ENCODE results near the gene DCXR.

The DCXR gene

GRCh38 chr17:82012640-82013295 is 24.7 kb downstream of the DCXR start:
- no peak overlapping the region for H3K27ac ChIP-seq (ENCODE audit: low read depth, low read length)
- H3K36me3 ChIP-seq (ENCODE audit: control insufficient read depth in 5 of 5, insufficient read depth in 5 of 5, low read length in 5 of 5) = peaks cover 0 to 37% (median 12%) of the 10 kb centered on the region in 5 donors
- no peak overlapping the region for H3K4me3 ChIP-seq (ENCODE audit: low read depth in 1 of 5, low read length in 5 of 5)
- no peaks in the 10 kb centered on the region for H3K4me1 ChIP-seq (ENCODE audit: control insufficient read depth in 5 of 5, insufficient read depth in 5 of 5, low read length in 5 of 5)
- H3K9me3 ChIP-seq (ENCODE audit: control insufficient read depth in 5 of 5, low read length in 5 of 5) = no peaks in the 10 kb centered on the region
- H3K9ac ChIP-seq (ENCODE audit: low read length in 5 of 5) = no peak overlapping the region
- H3K27me3 ChIP-seq (ENCODE audit: control insufficient read depth in 5 of 5, insufficient read depth in 4 of 5, low read length in 5 of 5) = no peaks in the 10 kb centered on the region

DNA sequence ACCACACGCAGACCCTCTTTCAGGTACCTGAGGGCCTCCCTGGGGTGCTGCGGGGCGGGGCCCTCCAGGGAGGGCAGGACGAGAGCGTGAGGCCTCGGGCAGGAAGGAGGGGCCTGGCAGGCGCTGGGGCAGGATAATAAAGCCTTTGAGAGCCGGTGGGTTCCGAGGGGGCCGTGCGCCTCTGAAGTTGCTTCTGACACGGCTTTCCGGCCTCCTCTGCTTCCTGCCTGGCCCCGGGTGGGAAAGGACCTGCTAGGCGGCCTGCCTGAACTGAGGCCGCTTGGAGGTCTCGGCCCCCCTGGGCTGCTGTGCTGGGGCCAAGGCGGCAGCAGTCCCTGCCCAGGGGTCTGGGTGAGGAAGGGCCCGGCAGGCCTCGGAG is 25.2 kb downstream of the DCXR start:
- Histone ChIP-seq H3K4me1 (ENCODE audit: control insufficient read depth in 5 of 5, insufficient read depth in 5 of 5, low read length in 5 of 5) (no peaks in the 10 kb centered on the region), H3K36me3 (ENCODE audit: control insufficient read depth in 5 of 5, insufficient read depth in 5 of 5, low read length in 5 of 5) (peaks cover 0 to 32% (median 10%) of the 10 kb centered on the region in 5 donors), H3K4me3 (ENCODE audit: low read depth in 1 of 5, low read length in 5 of 5) (no peak overlapping the region), H3K27me3 (ENCODE audit: control insufficient read depth in 5 of 5, insufficient read depth in 4 of 5, low read length in 5 of 5) (no peaks in the 10 kb centered on the region), H3K9ac (ENCODE audit: low read length in 5 of 5) (no peak overlapping the region), H3K27ac (ENCODE audit: low read depth, low read length) (no peak overlapping the region), H3K9me3 (ENCODE audit: control insufficient read depth in 5 of 5, low read length in 5 of 5) (no peaks in the 10 kb centered on the region)

DNA sequence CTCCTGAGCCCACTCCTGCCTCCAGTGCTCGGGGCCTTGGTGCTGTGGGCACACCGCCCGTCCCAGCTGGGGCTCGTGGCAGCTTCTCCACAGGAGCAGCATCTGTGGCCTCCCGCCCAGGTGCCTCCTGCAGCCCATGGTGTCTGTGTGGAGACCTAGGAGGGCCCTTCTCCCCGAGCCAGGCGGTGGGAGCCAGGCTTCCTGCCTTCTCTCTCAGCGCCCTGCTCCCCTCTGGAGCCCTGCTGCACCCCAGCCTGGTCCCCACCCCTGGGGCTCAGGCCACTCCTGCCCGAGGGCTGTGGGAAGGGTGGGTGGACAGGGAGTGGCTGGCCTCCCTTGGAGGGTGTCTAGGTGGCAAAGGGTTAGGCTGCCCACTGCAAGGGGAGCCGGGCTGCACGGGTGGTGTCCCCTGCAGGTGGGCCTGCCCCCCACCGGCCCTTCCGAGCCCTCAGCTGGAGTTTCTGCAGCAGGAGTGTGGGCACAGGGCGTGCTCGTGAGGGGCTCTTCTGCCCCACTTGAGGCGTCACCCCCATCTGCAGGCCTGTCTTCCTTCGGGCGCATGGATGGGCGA is 25.8 kb downstream of the DCXR start:
- Histone ChIP-seq H3K4me3 (ENCODE audit: low read depth in 1 of 5, low read length in 5 of 5) (no peak overlapping the region), H3K36me3 (ENCODE audit: control insufficient read depth in 5 of 5, insufficient read depth in 5 of 5, low read length in 5 of 5) (peaks cover 0 to 29% (median 9%) of the 10 kb centered on the region in 5 donors), H3K9me3 (ENCODE audit: control insufficient read depth in 5 of 5, low read length in 5 of 5) (no peaks in the 10 kb centered on the region), H3K27me3 (ENCODE audit: control insufficient read depth in 5 of 5, insufficient read depth in 4 of 5, low read length in 5 of 5) (no peaks in the 10 kb centered on the region), H3K27ac (ENCODE audit: low read depth, low read length) (no peak overlapping the region), H3K9ac (ENCODE audit: low read length in 5 of 5) (no peak overlapping the region), H3K4me1 (ENCODE audit: control insufficient read depth in 5 of 5, insufficient read depth in 5 of 5, low read length in 5 of 5) (peaks cover 0 to 1% (median 0%) of the 10 kb centered on the region in 5 donors)

DNA sequence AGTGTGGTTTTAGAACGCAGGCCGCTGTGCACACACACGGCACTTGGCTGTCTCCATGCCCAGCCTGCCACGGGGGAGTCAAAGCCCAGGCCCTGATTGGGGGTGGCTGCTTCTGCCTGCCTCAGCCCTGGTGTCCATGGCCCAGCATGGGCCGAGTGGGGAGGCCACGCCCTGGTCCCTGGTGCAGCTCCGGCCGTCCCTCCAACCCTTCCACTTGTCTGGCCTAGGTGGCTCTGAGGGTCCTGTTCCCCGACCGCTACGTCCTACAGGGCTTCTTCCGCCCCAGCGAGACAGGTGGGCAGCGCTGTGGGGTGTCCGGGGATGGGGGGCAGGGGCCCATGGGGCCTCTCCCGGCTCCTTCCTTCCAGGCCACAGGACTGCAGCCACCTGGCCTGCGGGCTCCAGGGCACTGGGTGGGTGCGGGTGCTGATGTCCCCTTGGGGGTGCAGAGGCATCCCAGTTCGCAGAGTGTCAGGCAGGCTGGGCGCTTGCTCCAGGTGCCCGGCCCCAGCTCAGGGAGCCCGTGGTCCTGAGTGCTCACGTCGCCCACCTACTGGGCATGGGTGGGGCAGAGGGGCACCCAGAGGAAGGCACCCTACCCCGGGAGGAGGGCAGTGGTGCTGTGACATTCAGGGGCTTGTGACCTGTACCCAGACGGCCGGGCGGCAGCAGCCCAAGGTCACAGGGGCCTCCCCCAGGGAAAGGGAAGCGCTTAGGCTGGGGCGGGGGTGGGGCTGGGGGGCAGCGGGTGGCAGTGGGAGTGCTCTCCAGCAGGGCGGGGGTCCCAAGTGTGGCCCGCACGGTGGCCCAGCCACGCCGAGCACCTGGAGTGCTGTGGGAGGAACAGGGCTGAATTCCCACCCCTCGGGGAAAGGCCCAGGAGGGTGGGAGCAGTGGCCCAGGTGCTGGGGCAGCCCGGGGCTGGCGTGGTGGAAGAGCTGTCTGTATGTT is 26.6 kb downstream of the DCXR start:
- Histone ChIP-seq H3K4me3 (ENCODE audit: low read depth in 1 of 5, low read length in 5 of 5) (no peak overlapping the region), H3K9ac (ENCODE audit: low read length in 5 of 5) (no peak overlapping the region), H3K4me1 (ENCODE audit: control insufficient read depth in 5 of 5, insufficient read depth in 5 of 5, low read length in 5 of 5) (peaks cover 5 to 10% (median 7%) of the 10 kb centered on the region in 5 donors), H3K27ac (ENCODE audit: low read depth, low read length) (no peak overlapping the region), H3K36me3 (ENCODE audit: control insufficient read depth in 5 of 5, insufficient read depth in 5 of 5, low read length in 5 of 5) (peaks cover 0 to 27% (median 9%) of the 10 kb centered on the region in 5 donors), H3K9me3 (ENCODE audit: control insufficient read depth in 5 of 5, low read length in 5 of 5) (no peaks in the 10 kb centered on the region), H3K27me3 (ENCODE audit: control insufficient read depth in 5 of 5, insufficient read depth in 4 of 5, low read length in 5 of 5) (no peaks in the 10 kb centered on the region)

DNA sequence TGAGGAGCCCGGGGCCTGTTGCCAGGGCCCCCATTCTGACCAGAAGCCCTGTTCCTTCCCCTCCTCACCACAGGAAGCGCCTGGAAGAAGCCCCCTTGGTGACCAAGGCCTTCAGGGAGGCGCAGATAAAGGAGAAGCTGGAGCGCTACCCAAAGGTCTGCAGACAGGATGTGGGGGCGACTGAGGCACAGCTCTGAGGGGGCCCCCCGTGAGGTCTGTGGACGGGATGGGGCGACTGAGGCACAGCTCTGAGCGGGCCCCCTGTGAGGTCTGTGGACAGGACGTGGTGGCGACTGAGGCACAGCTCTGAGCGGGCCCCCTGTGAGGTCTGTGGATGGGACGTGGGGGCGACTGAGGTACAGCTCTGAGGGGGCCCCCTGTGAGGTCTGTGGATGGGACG is 28.1 kb downstream of the DCXR start:
- H3K9ac ChIP-seq (ENCODE audit: low read length in 5 of 5) = no peak overlapping the region
- peaks cover 6 to 15% (median 7%) of the 10 kb centered on the region in 5 donors for H3K4me1 ChIP-seq (ENCODE audit: control insufficient read depth in 5 of 5, insufficient read depth in 5 of 5, low read length in 5 of 5)
- H3K4me3 ChIP-seq (ENCODE audit: low read depth in 1 of 5, low read length in 5 of 5) = no peak overlapping the region
- H3K27me3 ChIP-seq (ENCODE audit: control insufficient read depth in 5 of 5, insufficient read depth in 4 of 5, low read length in 5 of 5) = no peaks in the 10 kb centered on the region
- H3K36me3 ChIP-seq (ENCODE audit: control insufficient read depth in 5 of 5, insufficient read depth in 5 of 5, low read length in 5 of 5) = peaks cover 0 to 30% (median 9%) of the 10 kb centered on the region in 5 donors
- no peaks in the 10 kb centered on the region for H3K9me3 ChIP-seq (ENCODE audit: control insufficient read depth in 5 of 5, low read length in 5 of 5)
- H3K27ac ChIP-seq (ENCODE audit: low read depth, low read length) = no peak overlapping the region

DNA sequence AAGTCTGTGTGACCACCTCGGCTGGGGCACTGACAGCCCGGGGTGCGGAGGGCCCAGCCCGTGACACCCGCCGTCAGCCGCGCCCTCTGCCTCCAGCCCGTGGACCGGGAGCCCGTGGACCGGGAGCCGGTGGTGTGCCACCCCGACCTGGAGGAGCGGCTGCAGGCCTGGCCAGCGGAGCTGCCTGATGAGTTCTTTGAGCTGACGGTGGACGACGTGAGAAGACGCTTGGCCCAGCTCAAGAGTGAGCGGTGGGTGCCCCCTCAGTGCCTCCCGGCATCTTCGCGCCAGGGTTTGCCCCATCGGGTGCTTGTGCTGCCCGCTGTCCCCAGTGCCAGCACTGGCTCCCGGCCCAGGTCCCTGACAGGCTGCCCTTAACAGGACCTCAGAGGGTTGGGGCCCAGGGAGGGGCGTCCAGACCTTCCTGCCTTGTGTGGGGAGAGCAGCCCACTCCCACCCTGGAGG is 28.5 kb downstream of the DCXR start:
- Histone ChIP-seq H3K36me3 (ENCODE audit: control insufficient read depth in 5 of 5, insufficient read depth in 5 of 5, low read length in 5 of 5) (peaks cover 0 to 30% (median 9%) of the 10 kb centered on the region in 5 donors), H3K27me3 (ENCODE audit: control insufficient read depth in 5 of 5, insufficient read depth in 4 of 5, low read length in 5 of 5) (no peaks in the 10 kb centered on the region), H3K9ac (ENCODE audit: low read length in 5 of 5) (no peak overlapping the region), H3K4me3 (ENCODE audit: low read depth in 1 of 5, low read length in 5 of 5) (no peak overlapping the region), H3K9me3 (ENCODE audit: control insufficient read depth in 5 of 5, low read length in 5 of 5) (no peaks in the 10 kb centered on the region), H3K27ac (ENCODE audit: low read depth, low read length) (no peak overlapping the region), H3K4me1 (ENCODE audit: control insufficient read depth in 5 of 5, insufficient read depth in 5 of 5, low read length in 5 of 5) (peaks cover 6 to 20% (median 11%) of the 10 kb centered on the region in 5 donors)

DNA sequence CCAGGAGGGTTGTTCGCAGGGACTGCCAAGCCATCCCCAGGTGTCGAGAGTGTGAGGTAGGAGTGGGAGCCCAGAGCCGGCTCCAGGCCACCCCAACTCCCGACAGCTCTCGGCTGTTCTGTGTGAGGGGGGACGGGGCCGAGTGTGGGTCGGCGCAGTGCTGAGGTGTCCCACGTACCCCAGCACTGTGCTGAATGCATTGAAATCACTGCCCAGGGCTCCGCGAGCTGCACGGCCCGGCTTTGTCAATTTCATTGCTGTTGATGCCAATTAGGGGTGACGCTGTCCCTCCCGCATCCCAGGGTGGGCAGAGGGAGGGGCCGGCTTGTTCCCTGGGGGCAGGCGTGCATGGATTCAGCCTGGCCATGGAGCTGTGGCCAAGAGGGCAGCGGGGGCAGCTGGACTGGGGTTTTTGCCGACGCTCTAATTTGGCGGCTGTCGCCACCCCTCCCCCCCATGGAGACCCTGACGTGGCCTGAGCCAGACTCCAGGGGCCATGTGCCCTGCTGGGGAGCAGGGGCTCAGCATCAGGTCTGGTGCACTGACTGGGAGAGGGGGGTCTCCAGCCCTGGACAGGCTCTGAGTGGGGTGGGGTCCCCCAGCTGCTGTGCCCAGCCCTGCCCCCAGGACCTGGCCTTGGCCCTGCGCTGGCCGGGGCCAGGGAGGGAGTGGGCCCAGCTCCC is 29.1 kb downstream of the DCXR start:
- Histone ChIP-seq H3K9ac (ENCODE audit: low read length in 5 of 5) (no peak overlapping the region), H3K27me3 (ENCODE audit: control insufficient read depth in 5 of 5, insufficient read depth in 4 of 5, low read length in 5 of 5) (no peaks in the 10 kb centered on the region), H3K27ac (ENCODE audit: low read depth, low read length) (no peak overlapping the region), H3K4me3 (ENCODE audit: low read depth in 1 of 5, low read length in 5 of 5) (no peak overlapping the region), H3K4me1 (ENCODE audit: control insufficient read depth in 5 of 5, insufficient read depth in 5 of 5, low read length in 5 of 5) (peaks cover 6 to 26% (median 16%) of the 10 kb centered on the region in 5 donors), H3K36me3 (ENCODE audit: control insufficient read depth in 5 of 5, insufficient read depth in 5 of 5, low read length in 5 of 5) (peaks cover 0 to 30% (median 9%) of the 10 kb centered on the region in 5 donors), H3K9me3 (ENCODE audit: control insufficient read depth in 5 of 5, low read length in 5 of 5) (no peaks in the 10 kb centered on the region)

- Histone ChIP-seq H3K4me1 (ENCODE audit: control insufficient read depth in 5 of 5, insufficient read depth in 5 of 5, low read length in 5 of 5) (peaks cover 8 to 32% (median 19%) of the 10 kb centered on the region in 5 donors), H3K4me3 (ENCODE audit: low read depth in 1 of 5, low read length in 5 of 5) (no peak overlapping the region), H3K9ac (ENCODE audit: low read length in 5 of 5) (no peak overlapping the region), H3K27ac (ENCODE audit: low read depth, low read length) (no peak overlapping the region), H3K36me3 (ENCODE audit: control insufficient read depth in 5 of 5, insufficient read depth in 5 of 5, low read length in 5 of 5) (peaks cover 0 to 30% (median 9%) of the 10 kb centered on the region in 5 donors), H3K9me3 (ENCODE audit: control insufficient read depth in 5 of 5, low read length in 5 of 5) (no peaks in the 10 kb centered on the region), H3K27me3 (ENCODE audit: control insufficient read depth in 5 of 5, insufficient read depth in 4 of 5, low read length in 5 of 5) (no peaks in the 10 kb centered on the region)
These were observed 29.8 kb downstream of the DCXR start for GRCh38 chr17:82007495-82008257.

- peaks cover 0 to 25% (median 9%) of the 10 kb centered on the region in 5 donors for H3K36me3 ChIP-seq (ENCODE audit: control insufficient read depth in 5 of 5, insufficient read depth in 5 of 5, low read length in 5 of 5)
- no peaks in the 10 kb centered on the region for H3K27me3 ChIP-seq (ENCODE audit: control insufficient read depth in 5 of 5, insufficient read depth in 4 of 5, low read length in 5 of 5)
- H3K27ac ChIP-seq (ENCODE audit: low read depth, low read length) = no peak overlapping the region
- H3K4me3 ChIP-seq (ENCODE audit: low read depth in 1 of 5, low read length in 5 of 5) = no peak overlapping the region
- no peaks in the 10 kb centered on the region for H3K9me3 ChIP-seq (ENCODE audit: control insufficient read depth in 5 of 5, low read length in 5 of 5)
- H3K4me1 ChIP-seq (ENCODE audit: control insufficient read depth in 5 of 5, insufficient read depth in 5 of 5, low read length in 5 of 5) = peaks cover 8 to 32% (median 19%) of the 10 kb centered on the region in 5 donors
- no peak overlapping the region for H3K9ac ChIP-seq (ENCODE audit: low read length in 5 of 5)
These were observed 30.3 kb downstream of the DCXR start for GRCh38 chr17:82007228-82007494.
